ENCODE results near the gene ZNF652. TPM values are rescaled to one million over a fixed set of nuclear protein-coding genes. Genes with fewer than 3 reads are reported as not detected.

ZNF652 gene
- total RNA-seq, 4 donors from 2014 or later = 58.8 to 124 (median 103) TPM

- DNase-seq (ENCODE audit: low spot score in 2 of 2) = no peak
- no peak for TF ChIP-seq POLR2A (IDR thresholded peaks at IDR 0.05)
- TF ChIP-seq CTCF (IDR thresholded peaks at IDR 0.05) = no peak
- H3K4me3 ChIP-seq (ENCODE audit: low read depth, poor library complexity, severe bottlenecking) = no peak overlapping the region
- 89 to 95% methylated on average over 8 of the region's 8 CpGs for WGBS, 2 donors
- intact Hi-C loops (cut with DNase I; ENCODE audit: low total_unique reads) = no loop called here
Observed at GRCh38 chr17:49388692-49389513, 26.9 kb upstream of the ZNF652 start.

DNA sequence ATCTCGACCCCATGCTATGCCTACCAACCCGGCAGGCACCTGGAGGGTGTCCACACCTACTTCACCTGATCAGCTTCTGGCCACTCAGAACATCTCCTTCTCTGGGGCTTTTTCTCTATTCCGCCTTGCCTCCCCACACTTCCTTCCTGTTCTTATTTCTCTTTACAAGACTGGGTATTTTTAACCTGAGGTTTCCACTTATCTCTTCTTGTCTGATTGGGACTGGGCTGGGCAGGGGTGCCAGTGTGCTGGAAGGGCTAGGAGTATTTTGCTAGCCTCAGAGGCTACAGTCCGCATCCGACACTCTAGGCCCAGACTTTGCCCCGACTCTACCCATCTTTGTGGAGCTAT is 26.2 kb upstream of the ZNF652 start:
- DNase-seq (ENCODE audit: low spot score in 2 of 2) = no peak
- no peak overlapping the region for H3K4me3 ChIP-seq (ENCODE audit: low read depth, poor library complexity, severe bottlenecking)
- intact Hi-C loops (cut with DNase I; ENCODE audit: low total_unique reads) = no loop called here
- TF ChIP-seq POLR2A (IDR thresholded peaks at IDR 0.05) = no peak
- no peak for TF ChIP-seq CTCF (IDR thresholded peaks at IDR 0.05)
- 85 to 90% methylated on average over 6 of the region's 6 CpGs for WGBS, 2 donors

GRCh38 chr17:49387498-49388289 is 25.6 kb upstream of the ZNF652 start:
- no peak overlapping the region for H3K4me3 ChIP-seq (ENCODE audit: low read depth, poor library complexity, severe bottlenecking)
- no peak for DNase-seq (ENCODE audit: low spot score in 2 of 2)
- intact Hi-C loops (cut with DNase I; ENCODE audit: low total_unique reads) = no loop called here
- no peak for TF ChIP-seq CTCF (IDR thresholded peaks at IDR 0.05)
- TF ChIP-seq POLR2A (IDR thresholded peaks at IDR 0.05) = no peak
- 86 to 88% methylated on average over 11 of the region's 11 CpGs for WGBS, 2 donors

- intact Hi-C loops (cut with DNase I; ENCODE audit: low total_unique reads) = no loop called here
- H3K4me3 ChIP-seq (ENCODE audit: low read depth, poor library complexity, severe bottlenecking) = no peak overlapping the region
- TF ChIP-seq POLR2A (IDR thresholded peaks at IDR 0.05) = no peak
- no peak for TF ChIP-seq CTCF (IDR thresholded peaks at IDR 0.05)
- DNase-seq (ENCODE audit: low spot score in 2 of 2) = no peak
- WGBS, 2 donors = 84 to 89% methylated on average over 10 of the region's 10 CpGs
Observed at GRCh38 chr17:49386373-49386772, 24.3 kb upstream of the ZNF652 start.

DNA sequence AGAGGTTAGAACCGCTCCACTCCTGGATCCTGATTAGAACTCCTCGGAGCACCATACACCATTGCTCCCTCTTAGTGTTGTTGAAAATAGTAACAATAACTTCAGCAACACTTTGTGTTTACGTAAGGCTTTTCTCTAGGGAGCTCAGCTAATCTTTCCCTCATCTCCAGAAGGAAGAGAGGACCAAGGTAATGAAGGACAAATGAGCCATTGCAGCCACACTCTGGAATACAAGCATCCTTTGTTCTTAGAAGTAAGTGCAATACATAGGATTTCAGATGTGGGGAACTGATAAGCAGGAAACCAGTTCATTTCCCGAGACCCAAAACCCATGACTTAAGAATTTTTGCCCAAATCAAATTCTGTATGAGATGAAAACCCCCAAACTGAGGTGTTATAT is 22.9 kb upstream of the ZNF652 start:
- no peak for DNase-seq (ENCODE audit: low spot score in 2 of 2)
- intact Hi-C loops (cut with DNase I; ENCODE audit: low total_unique reads) = no loop called here
- 83 to 86% methylated on average over 4 of the region's 4 CpGs for WGBS, 2 donors
- TF ChIP-seq POLR2A (IDR thresholded peaks at IDR 0.05) (no peak), CTCF (IDR thresholded peaks at IDR 0.05) (no peak)
- H3K4me3 ChIP-seq (ENCODE audit: low read depth, poor library complexity, severe bottlenecking) = no peak overlapping the region

Measured in lower leg skin (tissue), 4 donors.